Retinal pigment epithelial cell (primary cell): ENCODE data around the gene ABCD3.

Experiments used
- DNase-seq: peaks from one replicate; pipeline ENCODE4 v3.0.0-alpha.2; 2010; ENCODE audit warnings: low read depth
- H3K4me3 ChIP-seq: 2 replicates; pipeline ENCODE4 v1.5.1; 2011; ENCODE audit warnings: mild to moderate bottlenecking, low read length, control low read depth, moderate library complexity
- CTCF ChIP-seq: conservative IDR thresholded peaks from 2 replicates; pipeline ENCODE4 v1.5.1; 2011; ENCODE audit warnings: low read depth, low read length, control low read depth, inconsistent platforms

The ABCD3 gene

DNA sequence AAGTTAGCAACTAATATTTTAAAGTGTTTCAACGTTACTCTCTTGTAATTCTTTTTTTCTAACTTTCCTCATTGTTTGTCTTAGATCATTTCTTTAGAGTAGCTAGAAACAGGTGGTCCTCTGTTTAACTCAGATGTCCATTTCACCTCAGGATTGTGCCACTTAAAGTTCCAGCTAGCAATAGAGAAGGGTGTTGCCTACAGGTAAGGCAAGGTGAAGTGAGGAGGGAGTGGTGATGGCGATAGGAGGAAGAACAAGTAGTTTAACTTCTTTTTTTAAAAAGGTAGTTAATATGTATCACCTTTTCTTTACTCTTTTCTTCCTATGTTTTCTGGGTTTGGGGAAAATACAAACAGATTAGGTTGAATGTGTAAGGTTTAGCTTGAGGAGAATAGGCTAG is 44.4 kb downstream of the ABCD3 start:
- no peak overlapping the region for H3K4me3 ChIP-seq
- DNase-seq = no peak
- TF ChIP-seq CTCF = no peak

DNA sequence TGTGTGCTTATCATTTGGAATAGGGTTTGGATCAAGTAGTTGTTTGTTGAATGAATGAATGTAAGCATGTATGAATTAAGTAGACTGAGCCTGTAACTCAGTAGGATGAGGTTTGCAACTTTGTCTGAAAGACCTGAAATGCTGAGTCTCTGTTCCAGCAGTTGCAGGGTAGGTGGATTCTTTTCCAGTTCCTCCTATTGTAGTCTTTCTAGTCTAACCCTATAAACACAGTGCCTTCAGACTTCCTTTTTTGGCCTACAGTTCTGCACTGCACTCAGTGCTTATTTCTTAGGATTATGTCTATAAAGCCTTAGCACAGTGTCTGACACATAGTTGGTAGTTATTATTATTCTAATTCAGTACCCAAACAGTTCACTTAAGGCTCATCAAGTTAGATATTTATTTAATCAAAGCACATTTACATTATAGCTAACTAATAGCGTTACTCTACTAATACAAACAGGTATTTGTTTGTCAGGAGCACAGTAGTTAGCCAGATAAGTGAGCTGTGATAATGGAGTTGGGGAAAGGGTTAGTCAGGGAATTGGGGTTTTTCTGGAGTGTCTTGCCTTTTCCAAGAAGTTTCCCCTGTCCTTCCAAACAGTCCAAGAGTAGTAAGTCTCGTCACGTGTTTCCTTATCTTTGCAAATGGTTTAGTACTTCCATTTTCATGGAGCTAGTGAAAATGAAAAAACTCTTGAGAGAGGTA is 45.0 kb downstream of the ABCD3 start:
- DNase-seq = no peak
- no peak for TF ChIP-seq CTCF
- H3K4me3 ChIP-seq = no peak overlapping the region

DNA sequence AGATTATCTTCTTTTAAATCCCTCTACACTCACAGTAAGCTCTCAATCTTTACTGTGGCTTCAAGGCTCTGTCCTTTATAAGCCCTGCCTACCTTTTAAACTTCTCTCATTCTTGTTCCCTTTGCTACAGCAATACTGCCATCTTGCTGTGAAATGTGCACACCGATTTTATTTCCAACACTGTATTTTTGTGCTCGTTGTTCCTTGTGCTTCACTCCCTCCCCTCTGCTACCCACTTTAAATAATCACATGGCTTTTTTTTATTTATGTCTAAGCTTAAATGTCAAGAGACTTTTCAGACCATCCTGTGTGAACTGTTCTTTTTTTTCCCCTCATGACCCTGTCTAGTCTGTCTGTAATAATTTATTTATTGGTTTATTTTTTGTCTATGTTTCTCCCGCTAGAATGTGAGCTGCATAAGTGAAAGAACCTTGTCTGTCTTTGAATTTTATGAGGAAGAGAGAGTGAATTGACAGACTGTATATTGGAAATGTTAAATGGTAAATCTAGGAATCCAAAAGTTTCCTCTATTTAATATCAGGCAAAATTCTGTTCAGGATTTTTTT is 45.7 kb downstream of the ABCD3 start:
- DNase-seq = no peak
- peak; percentile 39 for TF ChIP-seq CTCF

DNA sequence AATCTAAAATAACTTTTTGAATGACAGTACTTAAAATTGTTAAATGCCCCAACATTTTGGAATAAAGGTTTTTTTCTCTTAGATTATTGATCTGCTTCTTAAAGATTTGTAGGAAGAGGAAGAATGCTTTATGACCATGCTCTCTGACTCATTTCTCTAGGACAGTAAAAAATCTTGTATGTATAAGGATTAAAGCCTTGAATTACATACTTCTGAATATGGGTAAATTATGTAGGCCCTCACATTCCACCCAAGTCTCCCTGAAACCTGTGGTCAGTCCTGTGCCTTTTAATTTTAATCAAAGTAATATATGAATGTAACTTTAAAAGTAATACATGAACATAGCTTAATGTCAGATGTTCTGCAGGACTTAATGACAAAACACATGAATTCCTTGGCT is 50.5 kb downstream of the ABCD3 start:
- DNase-seq = no peak
- no peak for TF ChIP-seq CTCF
- H3K4me3 ChIP-seq = no peak overlapping the region

More for the DNA sequence above, 45.7 kb downstream of the ABCD3 start:
- H3K4me3 ChIP-seq = no peak overlapping the region

GRCh38 chr1:94471271-94471670 is 53.1 kb downstream of the ABCD3 start:
- no peak overlapping the region for H3K4me3 ChIP-seq
- no peak for TF ChIP-seq CTCF
- no peak for DNase-seq

- no peak overlapping the region for H3K4me3 ChIP-seq
- DNase-seq = no peak
- TF ChIP-seq CTCF = no peak
Observed at GRCh38 chr1:94475232-94475631, 57.0 kb downstream of the ABCD3 start.

GRCh38 chr1:94479682-94480081 is 61.5 kb downstream of the ABCD3 start:
- H3K4me3 ChIP-seq = no peak overlapping the region
- TF ChIP-seq CTCF = no peak
- no peak for DNase-seq
